ENCODE measurements around the gene SLC22A23. TPM values are rescaled to one million over a fixed set of nuclear protein-coding genes. Genes with fewer than 3 reads are reported as not detected.

Gene SLC22A23
- total RNA-seq, 1 experiment from 2014 or later: 3.9 TPM

GRCh38 chr6:3304500-3305215 is 152.2 kb downstream of the SLC22A23 start:
- DNase-seq (ENCODE audit: low read depth): no peak

- DNase-seq (ENCODE audit: low read depth): no peak
Measured at GRCh38 chr6:3303795-3304411, 152.9 kb downstream of the SLC22A23 start.

GRCh38 chr6:3301506-3301905 is 155.3 kb downstream of the SLC22A23 start:
- no peak for DNase-seq (ENCODE audit: low read depth)

GRCh38 chr6:3299221-3299620 is 157.6 kb downstream of the SLC22A23 start:
- DNase-seq (ENCODE audit: low read depth): no peak

GRCh38 chr6:3297909-3298308 is 158.9 kb downstream of the SLC22A23 start:
- no peak for DNase-seq (ENCODE audit: low read depth)

GRCh38 chr6:3297006-3297405 is 159.8 kb downstream of the SLC22A23 start:
- peak; percentile 7 for DNase-seq (ENCODE audit: low read depth)

- DNase-seq (ENCODE audit: low read depth): no peak
Measured at GRCh38 chr6:3296537-3296936, 160.3 kb downstream of the SLC22A23 start.

- DNase-seq (ENCODE audit: low read depth): no peak
Measured at GRCh38 chr6:3296078-3296477, 160.8 kb downstream of the SLC22A23 start.

GRCh38 chr6:3294921-3295871 is 161.7 kb downstream of the SLC22A23 start:
- DNase-seq (ENCODE audit: low read depth): no peak

- DNase-seq (ENCODE audit: low read depth): no peak
Measured at GRCh38 chr6:3294396-3294795, 162.5 kb downstream of the SLC22A23 start.

- no peak for DNase-seq (ENCODE audit: low read depth)
Measured at GRCh38 chr6:3293271-3294155, 163.3 kb downstream of the SLC22A23 start.

- DNase-seq (ENCODE audit: low read depth): no peak
Measured at GRCh38 chr6:3292431-3293197, 164.2 kb downstream of the SLC22A23 start.

GRCh38 chr6:3291987-3292386 is 164.9 kb downstream of the SLC22A23 start:
- no peak for DNase-seq (ENCODE audit: low read depth)

GRCh38 chr6:3291346-3291745 is 165.5 kb downstream of the SLC22A23 start:
- DNase-seq (ENCODE audit: low read depth): no peak

- DNase-seq (ENCODE audit: low read depth): no peak
Measured at GRCh38 chr6:3290931-3291211, 166.0 kb downstream of the SLC22A23 start.

- no peak for DNase-seq (ENCODE audit: low read depth)
Measured at GRCh38 chr6:3290149-3290930, 166.5 kb downstream of the SLC22A23 start.

- no peak for DNase-seq (ENCODE audit: low read depth)
Measured at GRCh38 chr6:3289664-3290055, 167.2 kb downstream of the SLC22A23 start.

- no peak for DNase-seq (ENCODE audit: low read depth)
Measured at GRCh38 chr6:3288711-3289663, 167.9 kb downstream of the SLC22A23 start.
